Effector CD4-positive, alpha-beta T cell (primary cell): ENCODE results near the gene LRRC37A.
"Not testable (repeated sequence)": the region's sequence is repeated elsewhere in the genome, so short reads cannot be mapped to it uniquely, and the experiment has no call there.

ENCODE experiments used
- DNase-seq: peaks from one replicate; pipeline ENCODE4 v3.0.0-alpha.2; 2020

The LRRC37A gene

DNA sequence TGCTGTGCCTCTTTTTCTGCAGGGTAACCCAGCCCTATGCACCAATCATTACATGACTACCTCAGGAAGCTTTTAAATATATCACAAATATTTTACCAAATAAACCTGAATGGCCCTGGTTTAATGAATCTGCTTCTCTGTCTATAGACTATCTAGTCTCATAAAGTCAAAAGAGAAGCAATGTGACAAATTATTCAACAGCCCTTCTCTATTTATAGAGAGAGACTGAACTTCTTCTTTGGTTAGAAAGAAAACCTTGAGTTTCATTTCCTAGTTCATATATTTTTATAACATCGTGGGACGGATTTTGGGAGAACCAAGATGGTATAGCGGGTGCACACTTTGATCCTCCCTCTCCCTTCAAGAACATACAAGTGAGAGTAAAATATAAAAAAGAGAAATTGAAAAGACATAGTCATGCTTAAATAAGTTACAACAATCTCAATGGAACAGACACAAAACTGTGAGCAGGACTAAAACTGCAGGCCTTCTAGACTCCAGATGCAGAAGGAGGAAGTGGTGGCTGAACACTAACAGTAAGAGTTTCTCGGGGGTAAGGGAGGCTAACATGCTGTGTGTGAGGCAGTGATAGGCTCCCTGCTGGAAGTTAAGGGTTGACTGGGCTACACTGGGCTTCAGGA is 3.9 kb upstream of the LRRC37A start:
- DNase-seq: not testable (repeated sequence)

DNA sequence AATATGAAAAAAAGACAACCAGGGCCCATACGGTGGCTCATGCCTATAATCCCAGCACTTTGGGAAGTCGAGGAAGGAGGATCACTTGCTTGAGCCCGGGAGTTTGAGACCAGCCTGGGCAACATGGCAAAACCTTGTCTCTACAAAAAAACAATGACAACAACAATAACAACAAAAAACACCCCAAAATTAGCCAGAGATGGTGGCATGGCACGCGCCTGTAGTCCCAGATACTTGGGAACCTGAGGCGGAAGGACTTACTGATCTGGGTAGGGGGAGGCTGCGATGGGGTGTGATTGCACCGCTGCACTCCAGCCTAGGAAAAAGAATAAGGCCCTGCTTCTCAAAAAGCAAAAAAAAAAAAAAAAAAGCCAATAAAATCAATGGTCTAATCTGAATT is 3.3 kb upstream of the LRRC37A start:
- DNase-seq: not testable (repeated sequence)

DNA sequence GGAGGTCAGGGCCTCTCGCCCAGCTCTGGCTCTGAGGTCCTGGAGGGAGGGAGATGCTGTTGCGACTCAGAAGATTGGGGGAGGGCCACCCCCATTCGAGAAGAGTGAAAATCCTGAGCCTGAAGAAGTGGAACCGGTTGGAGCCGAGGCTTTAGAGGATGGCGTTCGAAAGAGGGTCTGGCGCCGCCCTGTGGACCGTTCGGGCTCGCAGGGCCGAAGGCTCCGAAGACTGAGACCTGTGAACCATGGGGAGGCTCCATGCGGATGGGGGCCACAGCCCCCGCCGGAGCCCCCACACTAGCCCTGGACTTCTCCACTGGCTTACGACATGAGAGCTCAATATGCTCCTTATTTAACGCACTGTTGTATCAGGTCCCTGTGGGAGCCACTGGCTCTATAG is 46.3 kb downstream of the LRRC37A start:
- DNase-seq: not testable (repeated sequence)

DNA sequence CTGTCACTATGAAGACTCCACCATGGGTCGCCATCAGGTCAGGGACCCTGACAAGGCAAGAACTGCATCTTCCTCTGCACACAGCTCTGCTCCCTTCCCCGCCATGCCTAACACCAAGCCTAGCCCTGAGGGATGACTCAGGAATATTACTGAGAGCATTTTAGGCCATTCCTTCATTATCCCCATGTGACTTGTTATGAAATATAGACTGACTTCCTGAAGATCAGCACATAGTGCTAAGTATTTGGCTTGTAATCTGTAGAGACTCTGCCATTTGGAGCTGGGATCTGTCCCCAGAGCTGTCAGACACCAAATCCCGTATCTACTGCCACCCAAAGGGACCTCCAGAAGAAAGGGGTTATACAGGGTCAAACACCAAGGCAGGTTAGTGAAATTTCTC is 47.2 kb downstream of the LRRC37A start:
- not testable (repeated sequence) for DNase-seq

DNA sequence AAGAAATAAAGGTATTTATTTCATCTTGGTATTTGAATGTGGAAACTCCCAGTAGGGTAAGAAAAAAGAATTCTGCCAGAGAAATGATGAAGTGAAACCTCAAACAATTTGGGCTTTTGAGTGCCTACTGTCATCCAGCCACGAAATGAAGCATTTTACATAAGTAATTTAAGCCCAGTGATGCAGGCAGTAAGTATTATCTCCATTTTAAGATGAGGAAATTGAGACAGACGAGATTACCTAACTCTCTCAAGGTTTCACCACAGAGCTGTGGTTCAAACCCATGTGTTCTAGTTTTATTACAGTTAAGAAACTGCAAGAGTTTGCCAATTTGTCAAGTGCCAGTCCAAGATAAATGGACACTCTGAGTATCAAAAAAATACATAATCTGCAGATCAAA is 53.4 kb downstream of the LRRC37A start:
- DNase-seq: not testable (repeated sequence)

DNA sequence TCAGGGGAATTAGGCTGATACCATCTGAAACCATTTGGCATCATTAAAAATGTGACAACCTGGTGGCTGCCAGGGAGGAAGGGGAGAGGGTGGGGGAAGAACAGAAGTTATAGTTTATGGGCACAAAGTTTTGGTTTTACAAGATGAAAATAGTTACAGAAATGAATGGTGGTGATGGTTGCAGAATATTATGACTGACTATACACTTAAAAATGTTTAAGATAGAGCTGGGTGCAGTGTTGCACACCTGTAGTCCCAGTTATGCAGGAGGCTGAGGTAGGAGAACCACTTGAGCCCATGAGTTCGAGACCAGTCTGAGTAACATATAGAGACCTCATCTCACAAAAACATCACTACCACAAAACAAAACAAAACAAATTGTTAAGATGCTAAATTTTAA is 54.1 kb downstream of the LRRC37A start:
- not testable (repeated sequence) for DNase-seq

DNA sequence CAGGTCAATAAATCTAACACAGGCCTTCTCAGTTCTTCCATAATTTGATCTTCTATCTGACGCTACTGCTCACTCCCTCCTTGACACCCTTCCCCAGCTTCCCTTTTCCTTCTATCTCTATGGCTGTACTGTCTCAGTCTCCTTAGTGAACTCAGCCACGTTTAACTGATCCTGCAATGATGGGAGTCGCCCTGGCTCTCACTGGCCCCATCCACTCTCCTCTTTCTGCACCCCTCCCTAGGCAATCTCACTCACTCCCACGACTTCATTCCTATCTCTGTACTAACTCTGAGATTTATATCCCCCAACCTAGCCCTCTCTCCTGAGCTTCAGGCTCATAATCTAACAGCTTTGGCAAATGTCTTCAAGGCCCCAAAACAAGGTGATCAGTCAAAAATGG is 58.9 kb downstream of the LRRC37A start:
- not testable (repeated sequence) for DNase-seq

DNA sequence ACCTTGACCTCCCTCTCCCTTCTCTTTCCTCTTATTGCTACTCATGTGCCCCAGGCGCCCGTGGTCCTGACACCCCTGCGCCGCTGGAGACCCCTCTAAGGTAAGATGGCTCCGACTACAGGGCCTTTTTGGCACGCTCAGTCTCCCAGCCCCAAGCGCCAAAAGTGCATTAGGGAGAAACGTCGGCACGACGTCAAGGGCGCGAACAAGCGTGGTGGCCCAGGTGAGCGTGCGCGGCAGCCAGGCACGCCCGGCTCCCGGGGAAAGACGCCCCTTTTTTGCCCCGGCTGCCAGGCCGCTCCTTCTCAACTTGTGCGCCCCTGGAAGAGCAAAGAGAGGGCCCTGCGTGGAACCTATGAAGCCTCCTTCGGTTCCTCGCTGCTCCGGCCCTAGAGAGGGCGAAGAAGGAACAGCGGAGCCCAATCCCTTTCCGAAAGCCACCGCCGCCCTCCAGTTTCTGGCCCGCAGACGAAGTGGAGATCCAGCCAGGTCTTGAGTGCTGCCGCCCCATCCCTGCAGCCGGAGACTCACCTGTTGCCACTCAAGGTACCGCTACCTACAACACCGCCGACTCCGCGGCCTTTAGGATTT is 66.3 kb downstream of the LRRC37A start:
- DNase-seq: not testable (repeated sequence)

DNA sequence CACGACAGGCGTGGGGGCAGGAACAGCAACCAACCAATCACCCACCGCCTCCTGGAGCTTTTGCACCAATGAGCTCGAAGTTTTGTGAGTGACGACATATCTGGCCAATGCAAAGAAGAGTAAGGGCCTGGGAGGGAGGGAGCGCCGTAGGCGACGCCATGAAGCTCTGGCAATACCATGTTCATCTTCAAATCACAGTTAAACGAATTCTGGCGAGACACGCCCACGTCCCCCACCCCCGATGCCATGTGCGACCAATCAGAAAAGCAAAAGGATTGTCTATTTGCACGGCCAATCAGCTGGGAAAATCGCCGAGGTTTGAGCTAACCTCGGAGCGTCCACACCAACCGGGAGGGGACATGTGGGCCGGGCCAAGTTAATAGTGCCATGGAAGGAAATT is 66.8 kb downstream of the LRRC37A start, which contains the start of gene ARL17B:
ARL17B (minus strand) TSS at position 12 of the 400 bp plus-strand sequence. CDS start 3,369 bp downstream, outside the sequence.
- peak; percentile 70 for DNase-seq

DNA sequence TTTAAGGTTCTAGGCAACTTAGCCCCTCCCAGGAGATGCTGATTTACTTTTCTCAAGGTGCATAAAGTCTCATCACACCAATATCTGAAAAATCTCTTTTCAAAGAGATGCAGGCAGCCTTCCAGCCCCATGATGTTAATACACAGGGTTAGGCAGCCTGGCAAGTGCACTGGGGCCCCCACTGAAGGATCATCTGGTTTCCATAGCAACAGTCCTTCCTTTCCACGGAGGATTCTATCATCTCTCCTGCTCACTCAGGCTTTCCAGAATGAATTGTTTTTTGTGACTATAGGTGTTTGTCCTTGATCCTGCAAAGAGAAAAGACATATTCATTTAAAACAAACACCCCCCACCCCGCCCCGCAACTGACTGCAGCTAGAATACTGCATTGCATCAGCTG is 72.6 kb downstream of the LRRC37A start:
- not testable (repeated sequence) for DNase-seq

DNA sequence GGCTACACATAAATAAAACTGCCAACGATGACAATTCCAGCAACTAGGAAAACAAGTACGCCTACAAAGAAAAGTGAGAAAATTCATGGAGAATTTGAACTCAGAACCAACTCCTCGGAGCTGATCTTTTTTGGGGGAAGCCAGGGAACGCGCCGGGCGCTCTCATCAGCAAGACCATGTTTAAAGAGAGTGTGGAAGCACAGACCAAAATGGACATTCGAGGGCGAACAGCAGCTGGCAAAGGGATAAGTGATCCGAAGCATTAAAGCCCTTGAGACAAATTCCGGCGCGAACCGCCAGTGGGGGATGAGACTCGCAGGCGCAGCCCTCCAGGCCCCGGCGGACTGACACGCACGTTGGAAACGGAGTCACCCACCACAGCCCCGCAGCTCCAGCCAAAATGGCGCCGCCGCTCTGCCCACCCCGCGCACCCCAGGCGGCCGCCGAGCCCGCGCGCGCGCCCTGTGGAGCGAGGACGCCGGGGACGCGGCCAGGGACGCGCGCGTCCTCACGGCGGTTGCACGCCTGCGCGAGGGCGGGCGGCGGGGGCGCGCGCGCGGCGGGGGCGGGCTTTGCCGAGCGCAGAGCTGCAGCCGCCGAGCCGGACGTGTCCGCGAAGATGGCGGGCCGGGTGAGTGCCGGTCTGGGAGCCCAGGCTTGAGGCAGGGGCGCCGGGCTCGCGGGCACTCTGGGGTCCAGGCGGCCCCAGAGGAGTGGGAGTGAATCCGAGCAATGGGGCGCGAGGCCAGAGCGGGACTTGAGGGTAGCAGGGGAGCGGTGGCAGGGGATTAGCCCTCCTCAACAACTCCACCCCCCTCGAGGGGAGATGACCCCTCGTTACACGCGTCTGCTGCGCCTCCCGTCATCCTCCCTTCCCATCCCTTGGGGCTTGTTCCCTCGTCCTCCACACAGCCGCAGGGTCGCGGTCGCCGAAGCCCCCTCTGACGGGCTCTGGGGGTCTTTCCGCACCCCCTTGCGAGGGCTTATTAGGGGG is 77.6 kb downstream of the LRRC37A start:
- DNase-seq: not testable (repeated sequence)

DNA sequence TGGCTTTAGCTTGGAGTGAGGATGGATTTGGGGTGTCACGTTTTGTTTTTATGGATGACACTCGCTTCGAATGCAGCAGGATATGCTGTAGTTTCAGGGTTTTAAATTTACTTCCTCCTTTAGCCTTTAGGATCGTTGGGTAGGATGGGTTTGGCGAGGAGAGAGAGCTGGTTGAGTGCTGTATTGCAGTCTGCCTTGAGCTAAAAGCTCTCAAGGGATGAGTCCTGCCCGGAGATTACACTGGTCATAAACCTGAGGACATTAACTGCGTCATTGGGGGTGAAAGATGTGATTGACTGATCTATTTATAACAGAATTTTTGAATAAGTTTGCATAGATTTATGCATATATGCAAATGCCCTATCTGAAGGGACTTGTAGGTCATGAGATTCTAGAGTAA is 78.5 kb downstream of the LRRC37A start:
- not testable (repeated sequence) for DNase-seq

DNA sequence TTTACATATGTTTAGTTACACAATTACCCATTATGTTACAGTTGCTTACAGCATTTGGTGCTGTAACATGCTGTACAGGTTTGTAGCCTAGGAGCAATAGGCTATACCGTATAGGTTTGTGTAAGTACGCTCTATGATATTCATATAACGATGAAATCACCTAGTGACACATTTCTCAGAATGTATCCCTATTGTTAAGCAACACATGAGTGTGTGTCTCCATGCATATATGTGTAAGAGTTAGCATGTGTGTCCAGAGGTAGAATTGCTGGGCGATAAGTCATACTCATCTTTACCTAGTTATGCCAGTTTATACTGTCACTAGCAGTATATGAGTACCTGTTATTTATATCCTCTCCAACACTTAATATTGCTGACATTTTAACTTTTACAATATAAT is 88.2 kb downstream of the LRRC37A start:
- not testable (repeated sequence) for DNase-seq

DNA sequence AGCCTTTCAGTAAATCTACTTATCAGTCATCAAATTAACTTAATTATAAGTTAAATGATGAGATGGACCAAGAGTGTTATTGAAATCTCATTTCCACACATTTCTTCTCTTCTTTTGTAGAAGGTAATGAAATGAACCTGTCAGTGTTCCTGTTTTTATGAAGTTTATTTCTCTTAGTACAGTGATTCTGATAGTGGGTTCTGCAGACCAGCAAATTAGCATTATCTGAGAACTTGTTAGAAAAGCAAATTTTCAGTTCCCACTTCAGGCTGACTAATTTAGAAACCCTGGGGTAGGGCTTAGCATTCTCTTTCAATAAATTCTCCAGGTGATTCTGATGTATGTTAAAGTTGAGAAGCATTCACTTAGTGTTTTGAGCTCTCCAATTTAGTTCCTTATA is 90.6 kb downstream of the LRRC37A start:
- not testable (repeated sequence) for DNase-seq
